HCT116 (cell line): ENCODE data around the gene PTF1A.

Source experiments
- CEBPB ChIP-seq: IDR thresholded peaks from 2 replicates; pipeline ENCODE4 v1.6.1; 2012; ENCODE audit warnings: low read depth
- CTCF ChIP-seq, 3 experiments: fragments of 200-600 bp in 1 of 3; sonication (generic) in 1 of 3; IDR thresholded peaks in 2 of 3; conservative IDR thresholded peaks in 1 of 3; 2 replicates each; pipeline ENCODE4 v1.5.1; 2012 to 2017; ENCODE audit warnings: low read depth in 2 of 3, low read length in 2 of 3, antibody characterized with exemption in 1 of 3, borderline replicate concordance in 1 of 3, control low read depth in 1 of 3, mild to moderate bottlenecking in 1 of 3, mixed read lengths in 1 of 3, mixed run types in 1 of 3, moderate library complexity in 1 of 3; ENCODE audit not compliant: insufficient read depth in 1 of 3
- EGR1 ChIP-seq: IDR thresholded peaks from 2 replicates; pipeline ENCODE4 v1.6.1; 2012; ENCODE audit warnings: low read depth
- ELF1 ChIP-seq: IDR thresholded peaks from 2 replicates; pipeline ENCODE4 v1.6.1; 2012; ENCODE audit warnings: low read depth, borderline replicate concordance
- MAX ChIP-seq: IDR thresholded peaks from 2 replicates; pipeline ENCODE4 v1.6.1; 2012
- POLR2A ChIP-seq: IDR thresholded peaks from 2 replicates; pipeline ENCODE4 v1.7.0; 2011; ENCODE audit warnings: borderline replicate concordance; ENCODE audit not compliant: insufficient read depth, insufficient read length; ENCODE audit errors: extremely low read depth
- POLR2AphosphoS5 ChIP-seq: IDR thresholded peaks from 2 replicates; pipeline ENCODE4 v1.6.1; 2011; ENCODE audit warnings: mild to moderate bottlenecking, low read depth, low read length, moderate library complexity
- RAD21 ChIP-seq: IDR thresholded peaks from 2 replicates; pipeline ENCODE4 v1.6.1; 2012; ENCODE audit warnings: low read depth, mild to moderate bottlenecking
- SIN3A ChIP-seq: IDR thresholded peaks from 2 replicates; pipeline ENCODE4 v1.6.1; 2012; ENCODE audit warnings: low read depth
- SP1 ChIP-seq: IDR thresholded peaks from 2 replicates; pipeline ENCODE4 v1.6.1; 2012; ENCODE audit warnings: low read depth
- YY1 ChIP-seq: IDR thresholded peaks from 2 replicates; pipeline ENCODE4 v1.6.1; 2011; ENCODE audit warnings: low read length, low read depth, moderate library complexity, mild to moderate bottlenecking; ENCODE audit not compliant: insufficient replicate concordance; ENCODE audit errors: extremely low read depth

DNA sequence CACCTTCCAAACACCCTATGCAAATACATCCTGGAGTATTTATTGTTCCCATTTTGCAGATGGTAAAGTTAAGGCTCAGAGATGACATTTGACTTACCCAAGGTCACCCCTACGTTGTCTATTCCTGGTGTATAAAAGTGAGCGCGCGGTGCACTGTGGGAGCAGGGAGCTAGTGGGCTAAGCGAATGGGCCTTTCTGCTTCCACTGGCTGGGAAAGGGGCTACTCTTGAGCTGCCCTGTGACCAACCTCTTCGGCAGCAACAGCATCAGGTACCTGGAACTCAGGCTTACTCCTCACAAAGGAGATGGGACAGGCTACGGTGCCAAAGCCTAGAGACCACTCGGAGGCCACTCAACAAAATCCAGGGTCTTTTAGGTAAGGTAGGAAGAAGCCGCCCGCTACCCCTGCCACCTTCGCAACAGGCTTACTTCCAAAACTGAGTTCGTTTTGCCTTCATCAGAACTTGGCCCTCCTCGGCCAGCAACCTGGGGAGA, 2.4 kb downstream of the PTF1A start:
- TF ChIP-seq POLR2A (no peak), YY1 (no peak), CTCF (IDR thresholded peaks at IDR 0.05 in 2 of 3, conservative IDR thresholded peaks at IDR 0.05 in 1 of 3; ENCODE audit: borderline replicate concordance in 1 of 3, insufficient read depth in 1 of 3, low read depth in 2 of 3, low read length in 2 of 3) (no peak), MAX (no peak), POLR2AphosphoS5 (no peak), ELF1 (no peak), CEBPB (no peak), SP1 (no peak), SIN3A (no peak), EGR1 (no peak), RAD21 (no peak)
